ENCODE measurements around the gene SHROOM2. TPM values are rescaled to one million over a fixed set of nuclear protein-coding genes. Genes with fewer than 3 reads are reported as not detected.

The SHROOM2 gene
- total and polyA plus RNA-seq, 4 donors = 3.0 to 15.5 (median 5.0) TPM

DNA sequence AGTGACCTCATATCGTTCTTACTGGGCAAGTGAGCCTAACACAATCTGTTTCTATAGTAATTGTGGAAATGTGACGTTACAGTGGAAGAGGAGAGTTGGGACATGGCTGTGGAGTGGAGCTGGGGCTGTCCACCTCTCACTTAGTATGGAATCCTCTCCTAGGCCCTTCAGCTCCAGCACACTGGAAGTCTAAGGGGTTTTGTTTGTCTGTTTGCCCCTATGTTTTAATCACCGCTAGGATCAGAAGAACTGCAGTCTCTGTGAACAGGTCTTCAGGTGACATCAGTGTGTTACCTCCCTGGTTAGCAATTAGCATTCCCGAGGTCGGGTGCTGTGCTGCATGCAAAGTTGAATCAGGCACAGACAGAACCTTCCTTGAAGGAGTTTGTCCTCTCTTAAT lies 131.6 kb downstream of the SHROOM2 start:
- ATAC-seq (ENCODE audit: insufficient read depth, low FRiP score) (no peak), DNase-seq (no peak)
- Histone ChIP-seq H3K9ac (ENCODE audit: insufficient read depth in 1 of 2, low read length in 2 of 2) (no peak overlapping the region), H3K27ac (ENCODE audit: low read depth in 1 of 2, low read length in 1 of 2) (no peak overlapping the region), H3K36me3 (ENCODE audit: control insufficient read depth in 4 of 4, insufficient read depth in 4 of 4, low read length in 4 of 4) (peaks cover 0 to 3% (median 0%) of the 10 kb centered on the region in 4 donors), H3K9me3 (ENCODE audit: control insufficient read depth in 4 of 4, insufficient read depth in 3 of 4, low read length in 3 of 4) (peaks cover 0 to 6% (median 2%) of the 10 kb centered on the region in 4 donors), H3K4me3 (no peak overlapping the region), H3K4me1 (ENCODE audit: control insufficient read depth in 5 of 5, insufficient read depth in 5 of 5, low read length in 5 of 5) (no peaks in the 10 kb centered on the region), H3K27me3 (ENCODE audit: control insufficient read depth in 3 of 3, insufficient read depth in 3 of 3, low read length in 2 of 3) (peaks cover 0 to 11% (median 8%) of the 10 kb centered on the region in 3 donors)
- WGBS, 2 donors = 80 to 93% methylated on average over 5 of the region's 5 CpGs
- TF ChIP-seq, protein P1, sequence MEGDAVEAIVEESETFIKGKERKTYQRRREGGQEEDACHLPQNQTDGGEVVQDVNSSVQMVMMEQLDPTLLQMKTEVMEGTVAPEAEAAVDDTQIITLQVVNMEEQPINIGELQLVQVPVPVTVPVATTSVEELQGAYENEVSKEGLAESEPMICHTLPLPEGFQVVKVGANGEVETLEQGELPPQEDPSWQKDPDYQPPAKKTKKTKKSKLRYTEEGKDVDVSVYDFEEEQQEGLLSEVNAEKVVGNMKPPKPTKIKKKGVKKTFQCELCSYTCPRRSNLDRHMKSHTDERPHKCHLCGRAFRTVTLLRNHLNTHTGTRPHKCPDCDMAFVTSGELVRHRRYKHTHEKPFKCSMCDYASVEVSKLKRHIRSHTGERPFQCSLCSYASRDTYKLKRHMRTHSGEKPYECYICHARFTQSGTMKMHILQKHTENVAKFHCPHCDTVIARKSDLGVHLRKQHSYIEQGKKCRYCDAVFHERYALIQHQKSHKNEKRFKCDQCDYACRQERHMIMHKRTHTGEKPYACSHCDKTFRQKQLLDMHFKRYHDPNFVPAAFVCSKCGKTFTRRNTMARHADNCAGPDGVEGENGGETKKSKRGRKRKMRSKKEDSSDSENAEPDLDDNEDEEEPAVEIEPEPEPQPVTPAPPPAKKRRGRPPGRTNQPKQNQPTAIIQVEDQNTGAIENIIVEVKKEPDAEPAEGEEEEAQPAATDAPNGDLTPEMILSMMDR (IDR thresholded peaks at IDR 0.05; ENCODE audit: control extremely low read depth, extremely low read depth) = no peak

DNA sequence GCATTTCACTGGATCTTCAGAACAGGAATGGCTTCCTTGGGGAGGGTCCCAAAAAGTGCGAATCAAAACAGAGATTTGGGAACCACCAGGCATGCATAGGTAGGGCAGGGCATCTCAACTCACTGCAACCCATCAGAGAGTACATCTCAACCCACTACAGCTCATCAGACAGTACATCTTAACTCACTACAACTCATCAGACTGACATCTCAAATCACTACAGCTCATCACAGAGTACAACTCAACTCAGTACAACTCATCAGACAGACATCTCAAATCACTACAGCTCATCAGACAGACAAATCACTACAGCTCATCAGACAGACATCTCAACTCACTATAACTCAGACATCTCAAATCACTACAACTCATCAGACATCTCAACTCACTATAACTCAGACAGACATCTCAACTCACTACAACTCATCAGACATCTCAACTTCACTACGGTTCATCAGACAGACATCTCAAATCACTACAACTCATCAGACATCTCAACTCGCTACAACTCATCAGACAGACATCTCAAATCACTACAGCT lies 133.5 kb downstream of the SHROOM2 start:
- Histone ChIP-seq H3K9me3 (ENCODE audit: control insufficient read depth in 4 of 4, insufficient read depth in 3 of 4, low read length in 3 of 4) (peaks cover 0 to 6% (median 2%) of the 10 kb centered on the region in 4 donors), H3K27me3 (ENCODE audit: control insufficient read depth in 3 of 3, insufficient read depth in 3 of 3, low read length in 2 of 3) (peaks cover 0 to 14% (median 8%) of the 10 kb centered on the region in 3 donors), H3K27ac (ENCODE audit: low read depth in 1 of 2, low read length in 1 of 2) (no peak overlapping the region), H3K4me1 (ENCODE audit: control insufficient read depth in 5 of 5, insufficient read depth in 5 of 5, low read length in 5 of 5) (peaks cover 0 to 4% (median 0%) of the 10 kb centered on the region in 5 donors), H3K9ac (ENCODE audit: insufficient read depth in 1 of 2, low read length in 2 of 2) (no peak overlapping the region), H3K4me3 (no peak overlapping the region), H3K36me3 (ENCODE audit: control insufficient read depth in 4 of 4, insufficient read depth in 4 of 4, low read length in 4 of 4) (peaks cover 0 to 3% (median 0%) of the 10 kb centered on the region in 4 donors)
- 79 to 81% methylated on average over 3 of the region's 3 CpGs for WGBS, 2 donors
- TF ChIP-seq, protein P1 (IDR thresholded peaks at IDR 0.05; ENCODE audit: control extremely low read depth, extremely low read depth) = no peak
- ATAC-seq (ENCODE audit: insufficient read depth, low FRiP score) (no peak), DNase-seq (no peak)

DNA sequence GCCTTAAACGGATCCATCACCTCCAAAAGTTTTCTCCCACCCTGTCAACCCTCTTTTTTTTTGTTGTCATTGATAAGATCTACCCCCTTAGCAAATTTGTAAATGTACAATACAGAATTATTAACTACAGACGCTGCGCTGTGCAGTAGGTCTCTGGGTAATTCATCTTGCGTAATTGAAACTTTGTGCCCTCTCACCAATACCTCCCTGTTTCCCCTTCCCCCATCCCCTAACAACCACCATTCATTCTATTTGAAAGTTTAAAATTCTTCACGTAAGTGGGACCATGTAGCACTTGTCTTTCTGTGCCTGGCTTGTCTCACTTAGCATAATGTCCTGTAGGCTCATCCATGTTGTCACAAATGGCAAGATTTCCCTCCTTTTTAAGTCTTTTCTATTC lies 135.2 kb downstream of the SHROOM2 start:
- peaks cover 0 to 9% (median 4%) of the 10 kb centered on the region in 3 donors for H3K27me3 ChIP-seq (ENCODE audit: control insufficient read depth in 3 of 3, insufficient read depth in 3 of 3, low read length in 2 of 3)
- DNase-seq (no peak), ATAC-seq (ENCODE audit: insufficient read depth, low FRiP score) (no peak)
- no peak overlapping the region for H3K27ac ChIP-seq (ENCODE audit: low read depth in 1 of 2, low read length in 1 of 2)
- H3K4me1 ChIP-seq (ENCODE audit: control insufficient read depth in 5 of 5, insufficient read depth in 5 of 5, low read length in 5 of 5) = peaks cover 0 to 4% (median 0%) of the 10 kb centered on the region in 5 donors
- 87 to 96% methylated on average over 5 of the region's 5 CpGs for WGBS, 2 donors
- peaks cover 0 to 3% (median 0%) of the 10 kb centered on the region in 4 donors for H3K36me3 ChIP-seq (ENCODE audit: control insufficient read depth in 4 of 4, insufficient read depth in 4 of 4, low read length in 4 of 4)
- peaks cover 0 to 6% (median 2%) of the 10 kb centered on the region in 4 donors for H3K9me3 ChIP-seq (ENCODE audit: control insufficient read depth in 4 of 4, insufficient read depth in 3 of 4, low read length in 3 of 4)
- no peak overlapping the region for H3K9ac ChIP-seq (ENCODE audit: insufficient read depth in 1 of 2, low read length in 2 of 2)
- TF ChIP-seq, protein P1 (IDR thresholded peaks at IDR 0.05; ENCODE audit: control extremely low read depth, extremely low read depth) = no peak
- H3K4me3 ChIP-seq = no peak overlapping the region
